Measurements from ENCODE around the gene PSMG3. TPM values are rescaled to one million over a fixed set of nuclear protein-coding genes. Genes with fewer than 3 reads are reported as not detected.

The PSMG3 gene
- total and polyA plus RNA-seq, 7 donors = 11.8 to 59.1 (median 18.2) TPM

GRCh38 chr7:1534330-1535099, 35.3 kb downstream of the PSMG3 start:
- Histone ChIP-seq H3K9me3 (no peaks in the 10 kb centered on the region), H3K4me3 (peak overlapping the region; percentile 78), H3K27me3 (ENCODE audit: insufficient read depth in 3 of 3, low read length in 2 of 3) (no peaks in the 10 kb centered on the region), H3K27ac (peak overlapping the region; percentile 99), H3K4me1 (peaks cover 57% of the 10 kb centered on the region), H3K36me3 (ENCODE audit: insufficient read depth in 1 of 2, low read depth in 1 of 2) (peaks cover 0 to 12% of the 10 kb centered on the region in 2 donors)
- intact Hi-C loops (cut with DNase I) = loop anchor here in 1 of 2 donors (5.0 kb wide), 1 partner anchor 33 kb away; no protein-coding TSS in a partner anchor
- no peak for TF ChIP-seq CTCF (IDR thresholded peaks at IDR 0.05)
- ATAC-seq = no peak
- peak; percentile 21 to 62 for DNase-seq
- 80 to 85% (median 80%) methylated on average over 29 to 30 of the region's 30 CpGs for WGBS, 3 donors

DNA sequence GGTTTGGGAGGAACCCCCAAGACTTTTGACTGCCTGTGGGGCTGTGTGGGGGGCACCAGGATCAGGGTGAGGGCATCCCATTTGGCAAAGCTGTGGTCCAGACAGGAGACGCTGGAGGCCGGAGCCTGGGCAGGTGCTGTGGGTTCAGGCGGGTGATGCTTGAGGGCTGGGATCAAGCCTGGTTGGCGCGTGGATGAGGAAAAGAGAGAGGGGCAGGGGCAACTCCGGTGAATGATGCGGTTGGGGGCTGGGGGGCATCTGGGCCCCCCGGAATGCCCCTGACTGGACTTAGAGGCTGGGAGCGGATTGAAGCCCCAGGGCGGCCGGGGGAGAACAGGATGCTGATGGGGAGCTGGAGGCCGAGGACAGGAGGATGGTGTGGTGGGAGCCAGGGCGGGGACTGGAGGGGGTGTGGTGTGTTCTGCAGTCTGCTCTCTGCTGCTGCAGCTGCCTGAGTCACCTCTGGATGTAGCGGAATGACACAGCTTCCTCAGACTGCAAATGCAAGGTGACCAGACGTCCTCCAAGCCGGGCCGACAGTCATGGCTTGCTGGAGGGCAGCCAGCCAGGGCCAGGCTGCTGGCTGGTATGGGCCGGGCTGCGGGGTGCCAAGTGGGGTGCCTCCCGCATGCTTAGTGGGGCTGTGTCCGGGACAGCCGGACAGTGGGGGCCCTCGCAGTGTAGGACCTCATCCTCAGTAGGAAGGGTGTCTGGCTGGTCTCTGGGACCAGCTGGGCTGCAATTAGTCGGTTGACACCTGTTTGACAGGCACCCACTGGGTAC, 36.1 kb downstream of the PSMG3 start:
- WGBS, 3 donors = 49 to 59% (median 58%) methylated on average over 21 to 24 of the region's 24 CpGs
- no peaks in the 10 kb centered on the region for H3K27me3 ChIP-seq (ENCODE audit: insufficient read depth in 3 of 3, low read length in 2 of 3)
- peak; percentile 52 to 73 (median 67) for ATAC-seq
- H3K4me3 ChIP-seq = peak overlapping the region; percentile 78
- no peaks in the 10 kb centered on the region for H3K9me3 ChIP-seq
- intact Hi-C loops (cut with DNase I) = loop anchor here (1.0 to 5.0 kb wide), 2 partner anchors 20 to 34 kb away; no protein-coding TSS in a partner anchor
- peak; percentile 82 to 92 for DNase-seq
- H3K36me3 ChIP-seq (ENCODE audit: insufficient read depth in 1 of 2, low read depth in 1 of 2) = peaks cover 0 to 7% of the 10 kb centered on the region in 2 donors
- peaks cover 53% of the 10 kb centered on the region for H3K4me1 ChIP-seq
- no peak for TF ChIP-seq CTCF (IDR thresholded peaks at IDR 0.05)
- peak overlapping the region; percentile 99 for H3K27ac ChIP-seq

DNA sequence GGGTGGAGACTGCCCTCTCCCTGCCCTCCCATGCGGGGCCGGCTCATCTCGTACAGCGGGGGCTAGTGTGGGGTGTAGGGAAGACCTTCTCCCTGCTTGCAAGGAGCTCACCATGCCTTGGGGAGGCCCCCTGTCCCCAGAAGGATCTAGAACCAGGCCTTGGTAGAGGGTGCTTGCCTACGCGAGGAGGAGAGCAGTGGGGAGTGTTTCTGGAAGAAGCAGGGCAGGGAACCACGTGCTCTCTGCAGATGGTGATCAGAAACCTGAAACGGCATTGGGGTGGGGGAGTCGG, 36.6 kb downstream of the PSMG3 start:
- DNase-seq (no peak), ATAC-seq (no peak)
- Histone ChIP-seq H3K27ac (peak overlapping the region; percentile 99), H3K4me1 (peaks cover 48% of the 10 kb centered on the region), H3K27me3 (ENCODE audit: insufficient read depth in 3 of 3, low read length in 2 of 3) (no peaks in the 10 kb centered on the region), H3K9me3 (no peaks in the 10 kb centered on the region), H3K4me3 (peak overlapping the region; percentile 78), H3K36me3 (ENCODE audit: insufficient read depth in 1 of 2, low read depth in 1 of 2) (peaks cover 0 to 7% of the 10 kb centered on the region in 2 donors)
- intact Hi-C loops (cut with DNase I) = loop anchor here (1.0 to 5.0 kb wide), 2 partner anchors 20 to 34 kb away; no protein-coding TSS in a partner anchor
- WGBS, 3 donors = 38 to 41% (median 40%) methylated on average over 9 of the region's 9 CpGs
- TF ChIP-seq CTCF (IDR thresholded peaks at IDR 0.05) = no peak

DNA sequence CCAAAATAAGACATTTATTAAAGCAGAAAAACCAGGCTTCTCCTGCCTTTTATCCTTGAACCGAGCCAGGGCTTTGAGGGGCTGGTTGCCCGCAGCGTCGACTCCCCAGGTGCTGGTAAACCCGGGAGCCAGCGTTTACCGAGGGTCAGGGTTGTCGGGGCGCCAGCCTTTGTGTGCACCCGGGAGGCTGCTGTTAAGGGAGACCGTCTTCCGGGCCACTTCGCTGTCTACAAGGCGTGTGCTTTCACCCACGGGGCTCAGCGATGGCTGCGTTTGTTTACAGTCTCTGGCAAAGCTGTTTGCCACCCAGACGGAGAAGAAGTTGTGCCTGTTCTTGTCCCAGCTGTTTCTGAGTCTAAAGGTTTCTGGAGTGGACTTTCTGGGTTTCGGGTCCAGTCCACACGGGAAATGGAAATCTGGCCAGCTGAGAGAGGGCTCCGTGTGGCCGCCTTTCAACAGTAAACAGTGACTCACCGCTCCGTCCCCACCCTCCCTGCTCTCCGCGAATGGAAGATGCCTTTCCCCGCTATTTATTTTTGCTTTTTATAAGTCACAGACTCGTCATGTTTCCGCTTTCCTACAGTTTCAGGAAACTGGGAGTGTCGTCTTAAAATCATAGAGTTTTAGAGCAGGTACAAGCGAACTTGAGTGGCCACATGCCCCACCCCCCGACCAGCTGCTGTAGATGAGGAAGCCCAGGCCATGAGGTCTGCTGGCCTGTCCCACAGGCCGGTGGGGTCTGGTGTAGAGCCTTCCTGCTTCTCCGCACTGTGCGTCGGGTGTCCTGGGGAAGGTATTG, 37.2 kb downstream of the PSMG3 start:
- Histone ChIP-seq H3K9me3 (no peaks in the 10 kb centered on the region), H3K27me3 (ENCODE audit: insufficient read depth in 3 of 3, low read length in 2 of 3) (no peaks in the 10 kb centered on the region), H3K36me3 (ENCODE audit: insufficient read depth in 1 of 2, low read depth in 1 of 2) (peaks cover 0 to 7% of the 10 kb centered on the region in 2 donors), H3K4me3 (peak overlapping the region; percentile 78), H3K27ac (peak overlapping the region; percentile 99), H3K4me1 (peaks cover 42% of the 10 kb centered on the region)
- DNase-seq (peak; percentile 81 to 88), ATAC-seq (peak; percentile 34 to 66 (median 46))
- intact Hi-C loops (cut with DNase I) = loop anchor here (1.0 to 5.0 kb wide), 2 partner anchors 19 to 35 kb away; no protein-coding TSS in a partner anchor
- WGBS, 3 donors = 6 to 10% (median 9%) methylated on average over 36 of the region's 36 CpGs
- TF ChIP-seq CTCF (IDR thresholded peaks at IDR 0.05) = no peak

Data from psoas muscle (tissue), 8 donors.